ENCODE data around the gene MUC20.
"Not testable (repeated sequence)": the region's sequence is repeated elsewhere in the genome, so short reads cannot be mapped to it uniquely, and the experiment has no call there.

DNA sequence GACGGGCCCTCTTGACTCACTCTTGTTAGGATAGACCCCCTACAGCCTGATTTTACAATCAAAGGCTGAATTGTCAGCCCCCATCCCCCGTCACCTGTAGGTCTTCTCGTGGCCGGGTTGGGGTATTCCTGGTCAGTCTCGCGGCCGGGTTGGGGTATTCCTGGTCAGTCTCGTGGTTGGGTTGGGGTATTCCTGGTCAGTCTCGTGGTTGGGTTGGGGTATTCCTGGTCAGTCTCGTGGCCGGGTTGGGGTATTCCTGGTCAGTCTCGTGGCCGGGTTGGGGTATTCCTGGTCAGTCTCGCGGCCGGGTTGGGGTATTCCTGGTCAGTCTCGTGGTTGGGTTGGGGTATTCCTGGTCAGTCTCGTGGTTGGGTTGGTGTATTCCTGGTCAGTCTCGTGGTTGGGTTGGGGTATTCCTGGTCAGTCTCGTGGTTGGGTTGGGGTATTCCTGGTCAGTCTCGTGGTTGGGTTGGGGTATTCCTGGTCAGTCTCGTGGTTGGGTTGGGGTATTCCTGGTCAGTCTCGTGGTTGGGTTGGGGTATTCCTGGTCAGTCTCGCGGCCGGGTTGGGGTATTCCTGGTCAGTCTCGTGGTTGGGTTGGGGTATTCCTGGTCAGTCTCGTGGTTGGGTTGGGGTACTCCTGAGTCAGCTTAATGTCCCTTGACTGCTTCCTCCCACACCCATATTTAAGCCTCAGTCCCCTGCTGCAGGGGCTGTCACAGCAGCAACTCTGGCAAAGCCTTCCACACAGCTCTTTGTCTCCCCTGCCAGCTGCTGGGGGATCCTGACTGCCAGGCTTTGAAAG lies 50.3 kb downstream of the MUC20 start:
- not testable (repeated sequence) for TF ChIP-seq EZH2 (IDR thresholded peaks at IDR 0.05; ENCODE audit: insufficient read depth, poor library complexity, severe bottlenecking); EZH2phosphoT487 (IDR thresholded peaks at IDR 0.05; ENCODE audit: insufficient read depth, low read depth)
